HL-60 (cell line): ENCODE data around the gene CELF2.

Experiments used
- GABPA ChIP-seq: IDR thresholded peaks from 2 replicates; pipeline ENCODE4 v1.6.1; 2012; ENCODE audit warnings: low read depth
- POLR2AphosphoS5 ChIP-seq: IDR thresholded peaks from 2 replicates; pipeline ENCODE4 v1.6.1; 2012; ENCODE audit warnings: low read depth
- TF ChIP-seq, protein P1 (sequence below): IDR thresholded peaks from one replicate; pipeline ENCODE4 v1.5.1; 2011; ENCODE audit warnings: low read length, control low read depth, inconsistent platforms; ENCODE audit not compliant: insufficient read depth
- TF ChIP-seq, protein P2 (sequence below): IDR thresholded peaks from 2 replicates; pipeline ENCODE4 v1.6.1; 2012; ENCODE audit warnings: low read depth; ENCODE audit not compliant: insufficient replicate concordance

DNA sequence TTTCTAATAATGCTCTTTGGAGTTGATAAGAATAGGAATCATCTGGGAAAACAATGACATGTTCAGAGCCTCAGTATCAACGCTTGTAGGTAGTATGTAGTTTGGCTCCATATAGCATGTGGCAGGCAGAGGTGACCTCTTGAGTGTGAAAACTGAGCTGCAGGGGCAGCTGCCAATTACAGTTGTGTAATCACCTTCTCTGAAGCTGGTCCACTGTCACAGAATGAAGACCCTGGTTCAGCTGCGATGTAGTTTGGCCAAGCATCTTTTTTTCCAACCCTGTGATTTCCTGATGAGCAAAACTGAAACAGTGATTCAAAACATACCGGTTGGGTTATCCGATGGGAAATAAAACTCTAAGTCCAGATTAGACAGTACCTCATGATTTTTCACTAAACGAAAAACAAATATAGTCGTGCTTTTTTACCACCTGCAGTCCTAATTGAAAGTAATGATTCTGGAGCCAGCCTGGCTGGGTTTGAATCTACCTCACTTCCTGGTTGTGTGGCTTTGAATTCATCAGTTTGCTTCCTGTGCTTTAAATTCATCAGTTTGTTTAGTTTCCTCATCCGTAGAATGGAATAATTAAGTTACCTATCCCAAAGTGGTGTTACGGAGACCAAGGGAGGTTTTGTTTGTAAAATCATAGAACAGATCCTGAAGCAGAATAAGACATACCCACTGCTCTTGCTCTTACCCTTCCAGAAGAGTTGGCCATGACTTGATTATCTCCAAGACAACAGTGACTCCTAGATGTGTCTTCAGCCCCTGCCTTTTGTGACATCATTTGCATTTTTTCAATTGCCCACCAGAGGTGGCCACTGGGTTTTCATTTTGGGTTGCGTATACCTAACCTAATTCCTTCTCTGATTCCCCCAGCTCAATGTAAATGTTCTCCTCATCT lies 87.4 kb downstream of the CELF2 start:
- TF ChIP-seq, protein P1, sequence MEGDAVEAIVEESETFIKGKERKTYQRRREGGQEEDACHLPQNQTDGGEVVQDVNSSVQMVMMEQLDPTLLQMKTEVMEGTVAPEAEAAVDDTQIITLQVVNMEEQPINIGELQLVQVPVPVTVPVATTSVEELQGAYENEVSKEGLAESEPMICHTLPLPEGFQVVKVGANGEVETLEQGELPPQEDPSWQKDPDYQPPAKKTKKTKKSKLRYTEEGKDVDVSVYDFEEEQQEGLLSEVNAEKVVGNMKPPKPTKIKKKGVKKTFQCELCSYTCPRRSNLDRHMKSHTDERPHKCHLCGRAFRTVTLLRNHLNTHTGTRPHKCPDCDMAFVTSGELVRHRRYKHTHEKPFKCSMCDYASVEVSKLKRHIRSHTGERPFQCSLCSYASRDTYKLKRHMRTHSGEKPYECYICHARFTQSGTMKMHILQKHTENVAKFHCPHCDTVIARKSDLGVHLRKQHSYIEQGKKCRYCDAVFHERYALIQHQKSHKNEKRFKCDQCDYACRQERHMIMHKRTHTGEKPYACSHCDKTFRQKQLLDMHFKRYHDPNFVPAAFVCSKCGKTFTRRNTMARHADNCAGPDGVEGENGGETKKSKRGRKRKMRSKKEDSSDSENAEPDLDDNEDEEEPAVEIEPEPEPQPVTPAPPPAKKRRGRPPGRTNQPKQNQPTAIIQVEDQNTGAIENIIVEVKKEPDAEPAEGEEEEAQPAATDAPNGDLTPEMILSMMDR: no peak
- TF ChIP-seq POLR2AphosphoS5 (no peak), GABPA (no peak)
- TF ChIP-seq, protein P2, sequence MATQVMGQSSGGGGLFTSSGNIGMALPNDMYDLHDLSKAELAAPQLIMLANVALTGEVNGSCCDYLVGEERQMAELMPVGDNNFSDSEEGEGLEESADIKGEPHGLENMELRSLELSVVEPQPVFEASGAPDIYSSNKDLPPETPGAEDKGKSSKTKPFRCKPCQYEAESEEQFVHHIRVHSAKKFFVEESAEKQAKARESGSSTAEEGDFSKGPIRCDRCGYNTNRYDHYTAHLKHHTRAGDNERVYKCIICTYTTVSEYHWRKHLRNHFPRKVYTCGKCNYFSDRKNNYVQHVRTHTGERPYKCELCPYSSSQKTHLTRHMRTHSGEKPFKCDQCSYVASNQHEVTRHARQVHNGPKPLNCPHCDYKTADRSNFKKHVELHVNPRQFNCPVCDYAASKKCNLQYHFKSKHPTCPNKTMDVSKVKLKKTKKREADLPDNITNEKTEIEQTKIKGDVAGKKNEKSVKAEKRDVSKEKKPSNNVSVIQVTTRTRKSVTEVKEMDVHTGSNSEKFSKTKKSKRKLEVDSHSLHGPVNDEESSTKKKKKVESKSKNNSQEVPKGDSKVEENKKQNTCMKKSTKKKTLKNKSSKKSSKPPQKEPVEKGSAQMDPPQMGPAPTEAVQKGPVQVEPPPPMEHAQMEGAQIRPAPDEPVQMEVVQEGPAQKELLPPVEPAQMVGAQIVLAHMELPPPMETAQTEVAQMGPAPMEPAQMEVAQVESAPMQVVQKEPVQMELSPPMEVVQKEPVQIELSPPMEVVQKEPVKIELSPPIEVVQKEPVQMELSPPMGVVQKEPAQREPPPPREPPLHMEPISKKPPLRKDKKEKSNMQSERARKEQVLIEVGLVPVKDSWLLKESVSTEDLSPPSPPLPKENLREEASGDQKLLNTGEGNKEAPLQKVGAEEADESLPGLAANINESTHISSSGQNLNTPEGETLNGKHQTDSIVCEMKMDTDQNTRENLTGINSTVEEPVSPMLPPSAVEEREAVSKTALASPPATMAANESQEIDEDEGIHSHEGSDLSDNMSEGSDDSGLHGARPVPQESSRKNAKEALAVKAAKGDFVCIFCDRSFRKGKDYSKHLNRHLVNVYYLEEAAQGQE: no peak
